ENCODE data around the gene VAPA. TPM values are rescaled to one million over a fixed set of nuclear protein-coding genes. Genes with fewer than 3 reads are reported as not detected.
"Not testable (repeated sequence)": the region's sequence is repeated elsewhere in the genome, so short reads cannot be mapped to it uniquely, and the experiment has no call there.

The VAPA gene
- total RNA-seq, 2 experiments from 2014 or later: 125 to 129 TPM

GRCh38 chr18:9897129-9897528 is 16.7 kb upstream of the VAPA start:
- POLR2A ChIA-PET: no interaction called here
- Mint-ChIP-seq H3K27ac (no peak overlapping the region), H3K9me3 (no peaks in the 10 kb centered on the region), H3K4me3 (no peak overlapping the region), H3K36me3 (no peaks in the 10 kb centered on the region), H3K4me1 (peaks cover 5% of the 10 kb centered on the region), H3K27me3 (no peaks in the 10 kb centered on the region)
- no peak for ATAC-seq (ENCODE audit: low read depth)
- no peak for DNase-seq

- POLR2A ChIA-PET; H3K36me3 Mint-ChIP-seq; H3K27ac Mint-ChIP-seq; H3K9me3 Mint-ChIP-seq; DNase-seq; H3K4me1 Mint-ChIP-seq; H3K27me3 Mint-ChIP-seq; ATAC-seq (ENCODE audit: low read depth); H3K4me3 Mint-ChIP-seq: not testable (repeated sequence)
Measured at GRCh38 chr18:9897787-9898291, 16.0 kb upstream of the VAPA start.

- DNase-seq (no peak), ATAC-seq (ENCODE audit: low read depth) (no peak)
- Mint-ChIP-seq H3K27ac (no peak overlapping the region), H3K9me3 (no peaks in the 10 kb centered on the region), H3K4me3 (no peak overlapping the region), H3K36me3 (no peaks in the 10 kb centered on the region), H3K4me1 (peaks cover 5% of the 10 kb centered on the region), H3K27me3 (no peaks in the 10 kb centered on the region)
- POLR2A ChIA-PET: no interaction called here
Measured at GRCh38 chr18:9898792-9899549, 14.8 kb upstream of the VAPA start.

- DNase-seq; H3K27ac Mint-ChIP-seq; H3K36me3 Mint-ChIP-seq; ATAC-seq (ENCODE audit: low read depth); POLR2A ChIA-PET; H3K4me1 Mint-ChIP-seq; H3K27me3 Mint-ChIP-seq; H3K9me3 Mint-ChIP-seq; H3K4me3 Mint-ChIP-seq: not testable (repeated sequence)
Measured at GRCh38 chr18:9899550-9899930, 14.3 kb upstream of the VAPA start.

- no peaks in the 10 kb centered on the region for H3K36me3 Mint-ChIP-seq
- DNase-seq: no peak
- peaks cover 2% of the 10 kb centered on the region for H3K4me1 Mint-ChIP-seq
- H3K27ac Mint-ChIP-seq: no peak overlapping the region
- H3K4me3 Mint-ChIP-seq: no peak overlapping the region
- POLR2A ChIA-PET: no interaction called here
- peaks cover 2% of the 10 kb centered on the region for H3K27me3 Mint-ChIP-seq
- no peaks in the 10 kb centered on the region for H3K9me3 Mint-ChIP-seq
- ATAC-seq (ENCODE audit: low read depth): no peak
Measured at GRCh38 chr18:9900699-9901098, 13.1 kb upstream of the VAPA start.

- H3K27ac Mint-ChIP-seq: no peak overlapping the region
- H3K27me3 Mint-ChIP-seq: peaks cover 7% of the 10 kb centered on the region
- no peak for ATAC-seq (ENCODE audit: low read depth)
- H3K4me3 Mint-ChIP-seq: no peak overlapping the region
- DNase-seq: no peak
- no peaks in the 10 kb centered on the region for H3K9me3 Mint-ChIP-seq
- POLR2A ChIA-PET: no interaction called here
- no peaks in the 10 kb centered on the region for H3K36me3 Mint-ChIP-seq
- H3K4me1 Mint-ChIP-seq: peaks cover 2% of the 10 kb centered on the region
Measured at GRCh38 chr18:9901377-9901776, 12.4 kb upstream of the VAPA start.

- not testable (repeated sequence) for DNase-seq; H3K36me3 Mint-ChIP-seq; H3K4me1 Mint-ChIP-seq; H3K27ac Mint-ChIP-seq; H3K27me3 Mint-ChIP-seq; H3K4me3 Mint-ChIP-seq; H3K9me3 Mint-ChIP-seq; ATAC-seq (ENCODE audit: low read depth)
- POLR2A ChIA-PET: interaction anchor here (0.6 to 1.0 kb wide), 2 partner anchors 11 to 132 kb away, joined by 3 to 5 read pairs; partner anchors contain the start of gene VAPA
Measured at GRCh38 chr18:9902264-9902663, 11.6 kb upstream of the VAPA start.

GRCh38 chr18:9902832-9903231 is 11.0 kb upstream of the VAPA start:
- Mint-ChIP-seq H3K4me1 (peaks cover 2% of the 10 kb centered on the region), H3K9me3 (no peaks in the 10 kb centered on the region), H3K27ac (no peak overlapping the region), H3K36me3 (no peaks in the 10 kb centered on the region), H3K27me3 (peaks cover 7% of the 10 kb centered on the region), H3K4me3 (no peak overlapping the region)
- POLR2A ChIA-PET: interaction anchor here (0.6 to 1.0 kb wide), 2 partner anchors 11 to 132 kb away, joined by 3 to 5 read pairs; partner anchors contain the start of gene VAPA
- ATAC-seq (ENCODE audit: low read depth): no peak
- DNase-seq: no peak

GRCh38 chr18:9905401-9905922 is 8.4 kb upstream of the VAPA start:
- no peak overlapping the region for H3K4me3 Mint-ChIP-seq
- H3K9me3 Mint-ChIP-seq: no peaks in the 10 kb centered on the region
- H3K4me1 Mint-ChIP-seq: no peaks in the 10 kb centered on the region
- H3K27ac Mint-ChIP-seq: no peak overlapping the region
- ATAC-seq (ENCODE audit: low read depth): no peak
- POLR2A ChIA-PET: interaction anchor here (1.6 kb wide), 1 partner anchor 8 kb away, joined by 3 read pairs; the partner anchor contains the start of gene VAPA
- no peaks in the 10 kb centered on the region for H3K36me3 Mint-ChIP-seq
- H3K27me3 Mint-ChIP-seq: peaks cover 22% of the 10 kb centered on the region
- no peak for DNase-seq

GRCh38 chr18:9906481-9906880 is 7.3 kb upstream of the VAPA start:
- Mint-ChIP-seq H3K9me3 (no peaks in the 10 kb centered on the region), H3K36me3 (no peaks in the 10 kb centered on the region), H3K27ac (no peak overlapping the region), H3K27me3 (peaks cover 22% of the 10 kb centered on the region), H3K4me3 (no peak overlapping the region), H3K4me1 (no peaks in the 10 kb centered on the region)
- POLR2A ChIA-PET: no interaction called here
- no peak for ATAC-seq (ENCODE audit: low read depth)
- no peak for DNase-seq

- Mint-ChIP-seq H3K4me1 (peaks cover 2% of the 10 kb centered on the region), H3K36me3 (no peaks in the 10 kb centered on the region), H3K4me3 (no peak overlapping the region), H3K9me3 (no peaks in the 10 kb centered on the region), H3K27me3 (peaks cover 22% of the 10 kb centered on the region), H3K27ac (no peak overlapping the region)
- DNase-seq (no peak), ATAC-seq (ENCODE audit: low read depth) (no peak)
- POLR2A ChIA-PET: no interaction called here
Measured at GRCh38 chr18:9907867-9908266, 5.9 kb upstream of the VAPA start.

- ATAC-seq (ENCODE audit: low read depth) (no peak), DNase-seq (no peak)
- Mint-ChIP-seq H3K4me1 (peaks cover 9% of the 10 kb centered on the region), H3K4me3 (no peak overlapping the region), H3K36me3 (no peaks in the 10 kb centered on the region), H3K27ac (no peak overlapping the region), H3K9me3 (no peaks in the 10 kb centered on the region), H3K27me3 (peaks cover 22% of the 10 kb centered on the region)
- POLR2A ChIA-PET: no interaction called here
Measured at GRCh38 chr18:9910071-9910470, 3.7 kb upstream of the VAPA start.

- peaks cover 11% of the 10 kb centered on the region for H3K4me1 Mint-ChIP-seq
- no peaks in the 10 kb centered on the region for H3K9me3 Mint-ChIP-seq
- ATAC-seq (ENCODE audit: low read depth): no peak
- no peak overlapping the region for H3K4me3 Mint-ChIP-seq
- no peak overlapping the region for H3K27ac Mint-ChIP-seq
- POLR2A ChIA-PET: no interaction called here
- no peaks in the 10 kb centered on the region for H3K36me3 Mint-ChIP-seq
- DNase-seq: no peak
- H3K27me3 Mint-ChIP-seq: peaks cover 20% of the 10 kb centered on the region
Measured at GRCh38 chr18:9910661-9911060, 3.2 kb upstream of the VAPA start.

- Mint-ChIP-seq H3K9me3 (no peaks in the 10 kb centered on the region), H3K27ac (no peak overlapping the region), H3K36me3 (no peaks in the 10 kb centered on the region), H3K4me3 (no peak overlapping the region), H3K27me3 (peaks cover 16% of the 10 kb centered on the region), H3K4me1 (peaks cover 17% of the 10 kb centered on the region)
- ATAC-seq (ENCODE audit: low read depth) (no peak), DNase-seq (no peak)
- POLR2A ChIA-PET: no interaction called here
Measured at GRCh38 chr18:9911226-9911625, 2.6 kb upstream of the VAPA start.
